GM21381 (cell line): ENCODE measurements around the gene POMP.
"Not testable (repeated sequence)": the region's sequence is repeated elsewhere in the genome, so short reads cannot be mapped to it uniquely, and the experiment has no call there.

Experiments used
- ATAC-seq: cut with Tn5 transposase; IDR thresholded peaks from one replicate; pipeline ENCODE4 v1.9.1; 2021; ENCODE audit warnings: mild to moderate bottlenecking, moderate library complexity; ENCODE audit not compliant: unreplicated experiment

The POMP gene

GRCh38 chr13:28637714-28638355, 21.1 kb upstream of the POMP start:
- ATAC-seq: no peak

GRCh38 chr13:28638756-28639155, 20.2 kb upstream of the POMP start:
- no peak for ATAC-seq

- ATAC-seq: no peak
Observed at GRCh38 chr13:28640861-28641599, 17.9 kb upstream of the POMP start.

GRCh38 chr13:28641600-28641926, 17.4 kb upstream of the POMP start:
- peak; percentile 71 for ATAC-seq

GRCh38 chr13:28650284-28650683, 8.6 kb upstream of the POMP start:
- no peak for ATAC-seq

- no peak for ATAC-seq
Observed at GRCh38 chr13:28651810-28652401, 7.0 kb upstream of the POMP start.

GRCh38 chr13:28653111-28653510, 5.8 kb upstream of the POMP start:
- ATAC-seq: no peak

- no peak for ATAC-seq
Observed at GRCh38 chr13:28654276-28654675, 4.7 kb upstream of the POMP start.

- ATAC-seq: no peak
Observed at GRCh38 chr13:28655561-28655960, 3.4 kb upstream of the POMP start.

- no peak for ATAC-seq
Observed at GRCh38 chr13:28657784-28658538, 969 bp upstream of the POMP start.

GRCh38 chr13:28658539-28658795, 463 bp upstream of the POMP start:
- ATAC-seq: peak; percentile 11

- peak; percentile 32 for ATAC-seq
Observed at GRCh38 chr13:28659621-28659970, 666 bp downstream of the POMP start.

GRCh38 chr13:28666897-28667488, 8.1 kb downstream of the POMP start:
- ATAC-seq: no peak

- no peak for ATAC-seq
Observed at GRCh38 chr13:28671126-28671792, 12.3 kb downstream of the POMP start.

GRCh38 chr13:28678809-28679208, 19.9 kb downstream of the POMP start:
- no peak for ATAC-seq

- no peak for ATAC-seq
Observed at GRCh38 chr13:28679628-28680027, 20.7 kb downstream of the POMP start.

- no peak for ATAC-seq
Observed at GRCh38 chr13:28680541-28680940, 21.6 kb downstream of the POMP start.

GRCh38 chr13:28683169-28683568, 24.2 kb downstream of the POMP start:
- not testable (repeated sequence) for ATAC-seq

GRCh38 chr13:28684257-28684656, 25.3 kb downstream of the POMP start:
- no peak for ATAC-seq

- ATAC-seq: no peak
Observed at GRCh38 chr13:28685114-28685513, 26.2 kb downstream of the POMP start.

GRCh38 chr13:28685892-28686291, 27.0 kb downstream of the POMP start:
- no peak for ATAC-seq
